Stimulated activated naive CD4-positive, alpha-beta T cell (primary cell): Measurements from ENCODE around the gene LDHD.
A peak's percentile ranks its signal among the peaks of the same experiment; 100 is the strongest.
"Not testable (repeated sequence)": the region's sequence is repeated elsewhere in the genome, so short reads cannot be mapped to it uniquely, and the experiment has no call there.

Source experiments
- DNase-seq, 6 experiments: peaks; one replicate each; lab custom pipeline; 2025; lab: John Stamatoyannopoulos, UW

LDHD gene

GRCh38 chr16:75099738-75100602, 16.6 kb downstream of the LDHD start:
- DNase-seq: peak in 3 of 6 experiments; percentile 14 to 47 (median 45)

DNA sequence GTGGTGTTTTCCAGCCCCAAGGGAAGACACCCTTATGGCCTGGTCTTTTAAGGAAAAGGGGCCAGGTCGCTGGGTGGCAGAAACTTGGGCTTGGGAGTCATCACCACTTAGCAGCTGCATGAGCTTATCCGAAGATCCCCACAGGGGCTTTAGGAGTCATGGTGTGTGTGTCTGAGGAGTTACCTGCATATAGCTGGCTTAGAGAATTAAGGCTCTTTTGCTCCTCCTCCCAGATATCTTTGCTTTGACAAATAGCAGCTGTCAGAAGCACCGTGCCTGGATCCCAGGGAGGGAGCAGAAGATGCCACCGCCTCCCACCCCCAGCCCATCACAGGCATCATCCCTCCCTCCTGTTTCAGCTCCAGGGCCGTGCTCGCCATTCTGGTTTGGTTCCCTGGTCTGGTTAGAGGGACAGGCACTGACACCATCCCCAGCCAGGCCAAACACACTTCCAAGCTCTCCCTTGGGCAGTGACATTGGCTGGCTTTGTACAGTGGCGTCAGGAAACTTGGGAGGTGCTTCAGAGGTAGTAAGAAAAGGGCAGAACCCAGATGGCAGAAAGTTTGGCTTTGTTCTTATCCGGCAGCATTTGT, 17.4 kb downstream of the LDHD start:
- DNase-seq: no peak

- peak in 5 of 6 experiments; percentile 9 to 37 (median 20) for DNase-seq
These were observed 18.4 kb downstream of the LDHD start for GRCh38 chr16:75097941-75098901.

- DNase-seq: no peak
These were observed 19.3 kb downstream of the LDHD start for GRCh38 chr16:75097191-75097761.

DNA sequence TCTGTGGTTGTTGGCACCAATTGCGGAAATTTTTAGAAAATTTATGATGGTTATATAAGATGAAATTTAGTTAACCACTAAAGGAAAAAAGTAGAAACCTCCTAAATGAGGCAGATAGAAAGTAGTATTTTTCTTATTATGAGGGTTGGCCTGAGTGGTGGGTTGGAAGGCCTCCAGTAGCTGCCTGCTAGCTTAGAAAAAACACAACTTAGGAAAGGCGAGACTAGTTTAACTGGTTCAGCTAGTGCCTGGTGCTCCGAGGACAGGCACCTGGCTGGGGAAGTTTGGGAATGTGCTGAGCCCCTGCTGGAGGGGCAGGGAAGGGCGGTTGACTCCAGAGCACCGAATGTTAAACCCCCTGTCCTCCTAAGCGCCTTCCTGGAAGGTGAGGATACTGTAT, 19.9 kb downstream of the LDHD start:
- no peak for DNase-seq

GRCh38 chr16:75095204-75095621, 21.4 kb downstream of the LDHD start:
- DNase-seq: no peak

GRCh38 chr16:75093598-75094540, 22.7 kb downstream of the LDHD start:
- no peak for DNase-seq

- no peak for DNase-seq
These were observed 23.8 kb downstream of the LDHD start for GRCh38 chr16:75092777-75093176.

- DNase-seq: not testable (repeated sequence)
These were observed 25.0 kb downstream of the LDHD start for GRCh38 chr16:75091619-75092018.

- DNase-seq: not testable (repeated sequence)
These were observed 25.7 kb downstream of the LDHD start for GRCh38 chr16:75090899-75091298.

GRCh38 chr16:75089486-75090202, 26.9 kb downstream of the LDHD start:
- DNase-seq: no peak

- no peak for DNase-seq
These were observed 27.6 kb downstream of the LDHD start for GRCh38 chr16:75088934-75089333.

DNA sequence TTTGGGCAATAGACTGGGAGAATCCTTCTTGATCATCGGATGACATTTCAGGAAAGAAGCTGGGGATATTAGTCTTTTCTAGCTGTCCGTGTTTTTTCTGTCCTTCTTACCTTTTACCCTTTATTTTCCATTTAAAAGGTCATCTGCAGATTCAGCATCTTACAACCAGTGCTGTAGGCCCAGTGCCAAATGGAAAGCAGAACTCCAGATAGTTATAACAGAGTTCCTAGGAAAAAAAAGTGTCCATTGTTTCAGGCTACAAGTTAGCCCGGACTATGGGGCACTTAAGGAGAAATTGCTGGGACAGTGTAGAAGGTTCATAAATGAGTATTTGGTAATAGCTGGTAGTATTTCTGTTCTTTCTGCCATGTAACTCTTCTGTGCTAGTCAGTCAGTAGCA, 28.4 kb downstream of the LDHD start:
- DNase-seq: no peak

GRCh38 chr16:75087375-75087979, 29.1 kb downstream of the LDHD start:
- DNase-seq: no peak

DNA sequence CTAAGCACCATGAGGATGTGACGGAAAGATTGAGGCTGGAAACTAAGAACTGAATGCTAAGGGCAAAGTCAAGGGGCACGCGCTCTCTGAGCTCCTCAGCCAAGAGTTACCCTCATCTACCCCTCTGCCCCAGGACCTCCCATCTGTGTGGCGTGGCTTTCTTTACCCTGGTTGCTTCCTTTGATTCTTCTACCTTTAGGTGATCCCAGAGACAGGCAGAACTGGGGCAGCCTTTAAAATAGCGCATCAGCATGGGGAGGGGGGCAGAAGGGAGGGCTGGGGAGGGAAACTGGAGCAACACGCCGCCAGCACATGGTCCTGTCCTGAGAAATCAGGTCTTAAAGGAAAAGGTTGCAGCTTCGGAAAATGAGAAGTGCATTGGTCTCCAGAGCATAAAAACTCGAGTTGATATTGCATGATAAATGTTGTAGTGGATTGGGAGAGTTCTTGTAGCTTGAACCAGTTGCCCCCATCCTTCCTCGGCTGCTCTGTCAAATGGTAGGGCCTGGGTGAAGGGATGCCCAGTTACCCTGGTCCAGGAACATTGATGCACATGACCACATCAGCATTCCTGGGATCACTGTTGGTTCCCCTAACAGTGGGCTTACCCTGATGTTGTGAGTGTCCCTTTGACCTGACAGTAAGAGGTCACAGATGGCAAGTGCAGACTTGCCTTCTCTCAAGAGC, 29.7 kb downstream of the LDHD start:
- no peak for DNase-seq

DNA sequence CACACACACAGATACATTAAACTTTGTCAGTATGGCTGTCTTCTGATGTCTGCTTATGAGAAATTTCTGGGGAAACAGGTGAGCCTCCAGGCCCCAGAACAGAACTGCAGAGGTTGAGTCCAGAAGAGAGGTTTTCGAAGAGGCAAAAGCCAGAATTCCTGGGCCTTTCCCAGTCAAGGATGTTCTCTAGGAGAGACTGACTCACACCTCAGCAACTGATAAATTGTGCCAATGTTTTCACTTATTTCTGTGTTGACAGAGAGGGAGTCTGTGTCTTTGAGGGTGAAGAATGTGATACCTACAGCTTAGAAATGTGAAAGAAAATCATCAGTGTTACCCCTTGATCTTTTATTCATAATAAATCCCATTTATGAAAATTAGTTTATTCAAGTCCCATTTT, 30.3 kb downstream of the LDHD start:
- DNase-seq: no peak

DNA sequence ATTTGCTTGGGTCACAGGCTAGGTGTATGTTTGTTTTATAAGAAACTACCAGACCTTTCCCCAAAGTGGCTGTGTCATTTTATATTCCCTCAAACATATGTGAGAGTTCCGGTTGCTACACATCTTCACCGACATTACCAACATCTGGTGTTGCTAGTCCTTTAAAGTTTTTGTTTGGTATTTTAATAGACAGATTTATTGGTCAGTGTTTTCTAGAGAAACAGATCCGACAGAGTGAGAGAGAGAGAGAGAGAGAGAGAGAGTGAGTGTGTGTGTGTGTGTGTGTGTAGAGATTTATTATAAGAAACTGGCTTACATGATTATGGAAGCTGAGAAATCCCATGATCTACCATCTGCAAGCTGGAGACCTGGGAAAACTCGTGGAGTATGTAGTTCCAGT, 31.0 kb downstream of the LDHD start:
- DNase-seq: no peak

DNA sequence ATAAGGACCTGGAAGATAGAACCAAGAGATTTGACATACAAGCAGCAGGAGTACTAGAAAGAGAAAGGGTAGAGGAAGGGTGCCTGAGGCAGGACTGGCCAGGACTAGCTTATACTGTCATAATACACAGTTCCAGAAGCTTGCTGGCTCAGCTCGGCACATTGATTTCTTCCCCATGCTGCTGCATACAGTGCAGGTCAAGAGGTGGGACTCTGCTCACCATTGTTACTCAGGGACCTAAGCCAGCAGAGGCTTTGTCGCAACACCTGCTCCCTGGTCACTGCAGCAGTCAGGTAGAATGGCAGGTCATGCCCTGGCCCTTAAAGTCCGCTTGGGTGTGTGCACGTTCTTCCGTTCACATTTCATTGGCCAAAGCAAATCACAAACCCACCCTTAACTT, 32.8 kb downstream of the LDHD start:
- no peak for DNase-seq

DNA sequence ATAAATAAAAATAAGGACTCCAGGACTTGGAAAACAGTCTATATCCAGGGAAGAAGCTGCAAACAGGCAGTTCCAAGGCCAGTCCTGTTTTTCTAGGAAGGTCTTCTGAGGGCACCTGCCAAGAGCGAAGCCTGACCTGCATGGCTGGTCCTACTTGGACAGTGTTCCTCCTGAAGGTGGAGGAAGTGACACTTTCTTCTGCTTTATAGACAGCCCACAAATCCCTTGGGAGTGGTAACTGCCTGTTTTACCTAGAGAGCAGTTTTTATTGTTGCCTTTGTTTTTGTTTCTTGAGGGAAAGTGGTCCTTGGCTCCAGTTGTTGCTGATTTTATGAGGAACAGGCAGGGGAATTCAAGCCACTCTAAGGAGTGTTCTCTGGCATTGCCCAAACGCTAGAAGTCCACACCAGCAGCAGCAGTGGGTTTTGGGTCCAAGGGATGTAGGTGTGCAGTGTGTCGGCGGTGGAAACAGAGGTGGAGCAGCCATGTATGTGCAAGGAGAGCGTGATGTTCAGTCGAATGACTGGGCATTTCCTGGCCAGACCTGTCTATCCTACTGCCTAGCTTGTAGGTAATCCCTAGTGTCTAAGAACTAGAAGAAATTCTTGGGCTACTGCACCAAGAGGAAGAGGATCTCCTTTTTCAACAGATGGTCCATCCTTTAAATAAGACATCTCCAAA, 35.3 kb downstream of the LDHD start:
- no peak for DNase-seq
